Measurements from ENCODE around the gene PDLIM5.
"Not testable (repeated sequence)": the region's sequence is repeated elsewhere in the genome, so short reads cannot be mapped to it uniquely, and the experiment has no call there.

PDLIM5 gene

DNA sequence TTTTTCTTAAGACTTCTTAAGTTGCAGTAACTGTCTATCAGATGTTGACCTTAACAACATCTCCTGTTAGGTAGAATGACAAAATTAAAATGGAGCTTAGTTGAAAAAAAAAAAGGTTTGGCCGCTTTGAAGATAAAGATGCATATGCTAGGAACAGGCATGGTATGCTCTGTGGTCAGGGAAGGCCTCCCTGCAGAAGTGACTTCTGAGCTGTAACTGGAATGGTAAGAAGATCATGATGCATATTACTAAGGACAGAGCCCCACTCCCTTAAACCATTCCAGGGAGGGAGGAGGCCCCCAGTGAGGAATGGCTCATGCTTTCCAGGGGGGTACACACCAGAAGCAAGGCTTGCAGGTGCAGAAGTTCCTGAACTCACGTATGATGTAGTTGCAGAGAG is 43.7 kb downstream of the PDLIM5 start:
- no peak for DNase-seq (ENCODE audit: low read depth)

DNA sequence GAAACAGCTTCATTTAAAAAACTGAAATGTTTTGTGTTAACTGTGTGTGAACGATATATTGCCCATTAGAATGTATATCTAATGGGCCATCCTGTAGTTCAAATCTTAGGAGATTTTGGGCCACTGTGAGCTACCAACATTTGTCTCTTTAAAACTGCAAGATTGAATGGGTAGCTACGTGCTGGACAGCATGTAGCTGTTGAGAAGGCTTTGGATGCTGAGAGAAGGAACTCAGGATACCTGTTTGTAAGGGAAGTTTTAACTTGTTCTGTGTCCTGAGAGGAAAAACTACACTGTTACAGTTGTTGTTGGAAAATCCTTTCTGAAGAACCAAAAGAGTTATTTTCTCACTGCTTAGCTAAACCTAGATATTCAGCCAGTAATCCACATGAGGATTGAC is 45.9 kb downstream of the PDLIM5 start:
- no peak for DNase-seq (ENCODE audit: low read depth)

DNA sequence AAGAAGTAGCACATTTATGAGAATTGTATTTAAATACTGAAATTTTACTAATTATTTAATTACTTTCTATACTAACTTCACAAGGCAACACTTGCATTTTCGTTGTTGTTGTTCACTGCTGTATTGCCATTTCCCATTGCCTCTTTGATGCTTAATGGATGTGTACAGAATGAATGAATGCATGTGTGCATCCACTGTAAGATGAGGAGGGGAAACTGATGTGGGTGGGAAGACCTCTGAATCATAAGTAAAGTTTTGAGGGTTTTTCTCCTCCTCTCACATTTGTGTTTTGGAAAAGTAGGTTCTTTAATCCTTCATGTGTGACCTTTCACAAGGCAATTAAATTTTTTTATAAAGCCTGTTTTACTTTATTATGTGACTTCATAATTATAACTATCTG is 46.8 kb downstream of the PDLIM5 start:
- DNase-seq (ENCODE audit: low read depth), result no peak

DNA sequence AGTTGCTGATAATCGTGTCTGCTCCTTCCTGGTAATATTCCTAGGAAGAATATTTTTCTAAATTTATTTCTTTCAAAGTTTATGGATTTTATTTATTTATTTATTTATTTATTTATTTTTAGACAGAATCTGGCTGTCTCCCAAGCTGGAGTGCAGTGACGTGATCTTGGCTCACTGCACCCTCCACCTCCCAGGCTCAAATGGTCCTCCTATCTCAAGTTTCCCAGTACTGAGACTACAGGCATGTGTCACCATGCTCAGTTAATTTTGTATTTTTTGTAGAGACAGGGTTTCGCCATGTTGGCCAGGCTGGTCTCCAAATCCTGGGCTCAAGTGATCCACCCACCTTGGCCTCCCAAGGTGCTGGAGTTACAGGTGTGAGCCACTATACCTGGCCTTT is 48.9 kb downstream of the PDLIM5 start:
- DNase-seq (ENCODE audit: low read depth), result no peak

DNA sequence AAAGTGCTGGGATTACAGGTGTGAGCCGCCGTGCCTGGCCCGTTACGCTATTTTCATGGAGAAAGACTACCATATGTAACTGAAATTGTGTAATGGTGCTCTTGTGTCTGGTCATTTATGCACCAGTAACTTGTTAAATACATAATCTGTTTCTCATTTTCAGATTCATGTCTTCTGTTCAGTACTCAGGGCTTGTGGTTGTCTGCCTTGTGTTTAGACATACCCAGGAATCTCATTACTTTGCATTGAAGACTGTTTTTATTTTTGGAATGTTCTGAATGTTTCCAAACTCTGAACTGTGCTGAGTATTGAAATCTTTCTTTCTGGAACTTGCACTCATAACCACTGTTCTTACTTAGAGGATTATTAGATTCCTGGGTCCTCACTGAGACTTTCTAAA is 52.8 kb downstream of the PDLIM5 start:
- no peak for DNase-seq (ENCODE audit: low read depth)

DNA sequence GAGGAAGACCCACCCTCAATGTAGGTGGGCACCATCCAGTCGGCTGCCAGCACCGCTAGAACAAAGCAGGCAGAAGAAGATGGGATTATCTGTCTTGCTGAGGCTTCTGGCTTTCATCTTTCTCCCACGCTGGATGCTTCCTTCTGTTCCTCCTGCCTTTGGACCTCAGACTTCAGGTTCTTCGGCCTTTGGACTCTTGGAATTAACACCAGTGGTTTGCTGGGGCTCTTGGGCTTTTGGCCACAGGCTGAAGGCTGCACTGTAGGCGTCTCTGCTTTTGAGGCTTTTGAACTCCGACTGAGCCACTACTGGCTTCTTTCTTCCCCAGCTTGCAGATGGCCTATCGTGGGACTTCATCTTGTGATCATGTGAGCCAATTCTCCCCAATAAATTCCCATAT is 55.1 kb downstream of the PDLIM5 start:
- no peak for DNase-seq (ENCODE audit: low read depth)

DNA sequence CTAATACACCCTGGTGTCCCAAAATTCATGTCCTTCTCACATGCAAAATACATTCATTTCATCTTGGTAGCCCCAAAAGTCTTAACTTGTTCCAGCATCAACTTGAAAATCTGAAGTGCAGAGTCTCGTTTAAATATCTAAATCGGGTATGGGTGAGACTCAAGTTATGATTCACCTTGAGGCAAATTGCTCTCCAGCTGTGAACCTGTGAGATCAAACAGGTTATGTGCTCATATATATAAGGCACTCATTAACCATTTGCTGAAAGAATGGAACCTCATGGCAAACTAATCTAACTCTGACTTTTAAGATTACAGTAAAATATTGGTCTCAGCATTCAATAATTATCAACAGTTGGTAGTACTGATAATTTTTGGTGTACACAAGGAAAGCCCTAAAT is 55.5 kb downstream of the PDLIM5 start:
- DNase-seq (ENCODE audit: low read depth), result no peak

DNA sequence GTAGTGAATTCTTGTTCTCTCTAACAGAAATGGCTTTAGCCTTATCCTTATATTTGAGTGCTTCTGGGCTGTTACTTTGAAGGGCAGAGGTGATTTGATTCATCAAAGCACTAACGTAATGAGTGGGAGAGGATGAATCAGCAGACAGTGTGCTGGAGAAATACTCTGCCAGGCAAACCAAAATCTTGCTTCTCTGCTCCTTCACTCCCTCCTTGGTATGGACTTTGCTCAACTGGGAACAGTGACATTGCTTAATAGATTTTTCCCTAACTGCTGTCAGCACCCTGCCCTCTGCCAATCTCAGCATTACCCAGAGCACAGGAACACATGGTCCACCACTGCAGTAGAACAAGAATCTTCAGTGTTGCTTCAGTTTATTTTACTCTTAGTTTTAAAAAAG is 56.0 kb downstream of the PDLIM5 start:
- no peak for DNase-seq (ENCODE audit: low read depth)

DNA sequence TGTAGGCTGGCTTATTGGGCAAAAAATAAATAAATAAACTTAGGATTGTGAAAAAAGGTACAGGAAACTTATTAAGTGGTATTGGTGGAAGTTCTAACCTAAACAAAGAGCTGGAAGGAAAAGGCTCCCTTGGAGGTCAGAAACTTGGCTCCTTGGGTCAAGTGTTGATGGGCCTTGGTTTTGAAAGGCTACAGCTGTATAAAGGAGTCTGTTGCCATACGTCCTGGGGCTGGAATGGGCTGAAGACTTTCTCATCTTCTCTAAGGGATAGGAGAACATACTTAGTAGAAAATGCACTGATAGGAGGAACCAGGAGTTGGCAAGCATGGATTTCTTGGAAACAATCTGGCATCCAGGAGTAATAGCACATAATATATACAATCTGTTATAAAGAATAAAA is 56.6 kb downstream of the PDLIM5 start:
- DNase-seq (ENCODE audit: low read depth), result no peak

DNA sequence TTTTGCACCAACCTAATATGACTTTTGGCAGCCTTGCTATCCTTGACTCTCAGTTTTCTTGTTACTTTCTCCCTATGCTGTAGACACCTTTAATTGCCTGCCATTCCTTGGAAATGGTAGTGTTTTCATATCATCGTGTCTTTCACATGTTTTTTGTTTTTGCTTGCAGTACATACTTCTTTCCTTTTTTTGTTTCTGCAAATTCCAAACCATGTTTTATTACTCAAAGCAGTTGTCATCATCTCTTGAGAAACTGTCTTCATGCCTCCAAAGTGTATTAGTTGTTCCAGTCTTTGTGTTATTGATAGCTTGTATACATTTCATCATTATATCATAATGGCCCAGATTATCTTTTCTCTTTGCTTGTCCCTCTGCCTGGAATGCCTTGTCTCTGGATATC is 57.1 kb downstream of the PDLIM5 start:
- DNase-seq (ENCODE audit: low read depth), result no peak

DNA sequence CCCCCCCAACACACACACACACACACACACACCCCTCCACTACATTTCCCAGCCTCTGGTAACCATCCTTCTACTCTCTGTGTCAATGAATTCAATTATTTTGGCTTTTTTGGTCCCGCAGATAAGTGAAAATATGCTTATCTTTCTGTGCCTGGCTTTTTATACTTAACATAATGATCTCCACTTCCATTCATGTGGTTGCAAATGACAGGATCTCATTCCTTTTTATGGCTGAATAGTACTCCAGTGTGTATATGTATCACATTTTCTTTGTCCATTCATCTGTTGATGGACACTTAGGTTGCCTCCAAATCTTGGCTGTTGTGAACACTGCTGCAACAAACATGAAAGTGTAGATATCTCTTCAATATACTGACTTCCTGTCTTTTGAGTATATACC is 59.8 kb downstream of the PDLIM5 start:
- no peak for DNase-seq (ENCODE audit: low read depth)

DNA sequence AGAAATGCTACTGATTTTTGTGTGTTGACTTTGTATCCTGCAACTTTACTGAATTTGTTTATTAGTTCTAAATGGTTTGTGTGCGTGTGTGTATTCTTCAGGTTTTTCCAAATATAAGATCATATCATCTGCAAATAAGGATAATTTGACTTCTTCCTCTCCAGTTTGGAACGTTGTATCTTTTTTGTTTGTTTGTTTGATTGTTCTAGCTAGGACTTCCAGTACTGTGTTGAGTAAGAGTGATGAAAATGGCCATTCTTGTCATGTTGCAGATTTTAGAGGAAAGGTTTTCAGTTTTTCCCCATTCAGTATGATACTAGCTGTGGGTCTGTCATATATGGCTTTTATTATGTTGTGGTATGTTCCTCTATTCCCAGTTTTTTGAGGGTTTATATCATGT is 61.8 kb downstream of the PDLIM5 start:
- DNase-seq (ENCODE audit: low read depth), result not testable (repeated sequence)

DNA sequence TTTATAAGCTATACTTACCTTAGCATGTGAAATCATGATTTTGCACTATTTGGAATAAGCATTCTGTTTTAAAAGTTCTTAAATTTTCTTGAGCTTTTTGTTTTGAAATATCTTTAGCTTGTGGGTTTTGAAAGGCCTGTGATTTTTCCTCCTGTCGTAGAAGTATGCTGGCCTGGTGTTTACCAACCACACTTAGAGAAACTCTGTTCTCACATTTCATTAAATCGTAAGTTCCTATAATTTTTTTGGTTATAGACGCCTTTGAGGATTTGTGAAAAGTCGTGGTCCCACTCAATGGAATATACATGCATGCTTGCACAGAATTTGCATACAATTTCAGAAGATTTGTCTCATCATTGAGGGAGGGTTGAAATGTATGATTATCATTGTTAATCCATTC is 63.6 kb downstream of the PDLIM5 start:
- DNase-seq (ENCODE audit: low read depth), result no peak

DNA sequence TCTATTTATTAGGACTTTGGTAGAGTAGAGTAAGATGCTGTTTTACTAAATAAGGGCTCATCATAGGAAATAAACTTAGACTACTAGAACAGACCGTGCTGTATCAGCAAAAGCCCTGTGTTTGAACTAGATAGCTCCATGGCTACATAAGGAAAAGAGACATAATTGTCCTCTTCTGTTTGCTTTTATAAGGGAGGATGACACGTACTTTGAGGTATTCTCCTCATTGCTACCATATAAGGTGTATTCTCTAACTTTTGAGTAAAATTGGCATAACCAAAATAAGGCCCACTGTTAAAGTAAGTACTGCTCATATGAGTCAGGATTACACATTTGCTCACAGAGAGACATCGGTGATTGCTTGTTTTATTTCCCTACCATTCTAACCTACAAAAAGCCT is 64.3 kb downstream of the PDLIM5 start:
- DNase-seq (ENCODE audit: low read depth), result no peak

DNA sequence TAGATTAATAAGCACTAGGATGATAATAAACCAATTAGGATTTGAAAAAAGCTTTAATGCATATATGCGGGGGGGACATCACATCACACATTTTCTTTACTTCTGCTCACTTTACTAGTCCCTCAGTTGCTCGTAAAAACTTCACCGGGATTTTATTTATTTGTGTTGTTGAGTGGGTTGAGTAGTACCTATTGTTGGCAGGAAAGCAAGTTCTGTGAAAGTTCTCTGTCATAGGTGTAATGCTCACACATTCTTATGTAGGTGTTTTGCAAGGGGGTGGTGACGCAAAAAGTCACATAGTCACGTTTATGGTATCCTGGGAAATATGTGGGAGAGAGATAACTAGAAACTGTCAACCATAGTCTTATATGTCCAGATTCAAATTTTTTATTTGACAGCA is 65.3 kb downstream of the PDLIM5 start:
- no peak for DNase-seq (ENCODE audit: low read depth)

DNA sequence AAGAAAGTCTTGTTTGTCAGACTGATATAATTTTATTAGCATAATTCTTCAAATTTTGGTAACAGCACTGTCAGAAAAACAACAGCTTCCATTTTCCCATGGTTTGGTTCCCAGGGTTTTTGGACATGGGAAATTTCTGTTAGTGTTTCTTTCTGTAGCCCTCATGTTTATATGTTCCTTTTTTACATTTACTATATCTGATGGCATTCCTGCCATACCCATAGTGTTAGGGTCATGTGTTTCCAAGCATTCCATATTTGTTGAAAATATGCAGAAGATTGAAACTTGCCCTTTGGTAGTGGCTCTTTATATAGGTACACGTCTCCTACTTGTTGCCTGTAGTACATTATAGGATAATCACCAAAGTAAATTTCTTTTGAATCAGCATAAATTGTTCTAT is 65.8 kb downstream of the PDLIM5 start:
- no peak for DNase-seq (ENCODE audit: low read depth)

DNA sequence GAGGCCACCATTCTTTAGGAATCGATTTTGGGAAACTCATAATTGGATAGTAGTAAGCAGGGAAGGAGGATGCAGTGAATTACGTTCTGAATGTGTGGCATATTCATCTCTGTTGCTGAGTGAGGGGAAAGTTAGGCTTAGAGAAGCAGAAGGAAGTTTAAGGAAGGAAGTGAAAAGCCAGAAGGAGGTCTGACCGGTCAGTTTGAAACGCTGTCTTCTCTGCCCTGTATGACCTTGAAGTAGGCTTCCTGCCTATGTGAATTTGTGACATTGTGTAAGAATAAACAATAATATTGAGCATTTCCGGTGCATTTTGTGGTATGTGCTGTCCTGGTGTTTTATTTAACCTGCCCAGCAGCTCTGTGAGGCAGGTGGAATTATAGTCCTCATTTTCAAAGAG is 67.3 kb downstream of the PDLIM5 start:
- no peak for DNase-seq (ENCODE audit: low read depth)

DNA sequence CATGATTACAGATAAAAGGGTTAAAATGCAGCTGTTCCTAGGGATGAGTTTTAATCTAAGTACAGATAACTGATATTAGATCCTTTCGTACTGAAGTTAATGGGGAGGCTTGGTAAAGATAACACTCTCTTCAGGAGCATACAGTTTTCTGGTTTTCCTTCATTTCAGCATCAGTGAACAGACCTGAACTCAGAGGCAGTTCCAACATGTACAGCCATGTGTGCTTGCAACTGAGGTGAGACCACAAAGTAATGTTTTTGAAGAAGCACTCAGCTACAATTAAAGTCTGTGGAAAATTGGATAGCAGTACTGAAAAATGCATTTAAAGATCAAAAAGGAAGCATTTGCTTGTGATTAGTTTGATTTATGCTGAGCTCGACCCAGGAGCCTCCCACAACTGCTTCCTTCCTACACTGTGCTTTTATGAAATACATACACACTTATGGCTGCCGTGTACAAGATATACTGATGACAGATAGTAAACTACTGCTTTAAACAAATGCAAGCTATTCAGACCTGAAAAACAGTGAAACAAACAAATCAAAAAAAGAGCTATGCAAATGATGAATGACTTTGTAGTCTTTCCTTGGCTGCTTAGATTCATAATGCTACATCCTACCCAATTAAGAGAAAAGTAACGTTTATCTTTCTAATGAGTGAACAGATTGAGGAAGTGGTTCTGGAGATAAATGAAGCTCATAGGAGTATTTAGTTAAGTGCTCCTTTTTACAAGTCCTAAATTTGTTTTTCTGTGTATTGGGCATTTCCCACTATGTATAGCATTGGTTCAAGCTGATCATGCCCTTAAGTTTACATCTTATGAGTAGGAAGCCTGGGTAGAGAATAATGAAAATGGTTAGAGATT is 68.4 kb downstream of the PDLIM5 start:
- DNase-seq (ENCODE audit: low read depth), result no peak

DNA sequence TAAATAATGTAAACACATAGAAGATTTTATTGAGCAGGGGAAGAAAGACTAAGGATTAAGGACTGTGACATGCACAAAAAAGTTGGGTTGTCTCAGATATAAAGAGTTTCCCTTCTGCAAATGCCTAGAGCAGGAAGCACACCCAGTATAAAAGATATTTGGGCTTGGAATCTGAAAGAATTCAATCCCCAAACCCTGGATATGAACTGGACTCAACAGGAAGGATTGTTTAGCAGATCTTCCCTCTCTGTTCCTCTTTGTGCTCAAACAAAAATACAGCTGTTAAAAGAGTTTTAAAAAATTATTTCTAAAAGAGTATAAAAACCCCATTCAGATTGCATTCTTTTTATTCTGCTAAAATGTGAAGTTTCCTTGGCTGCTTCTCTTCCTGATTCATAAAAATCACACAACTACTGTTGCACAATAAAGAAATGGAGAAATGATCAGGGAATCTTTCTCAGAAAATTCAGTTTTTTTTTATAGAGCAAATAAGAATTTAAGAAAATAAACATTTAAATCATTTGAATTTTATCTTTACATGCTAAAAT is 71.4 kb downstream of the PDLIM5 start:
- DNase-seq (ENCODE audit: low read depth), result no peak

DNA sequence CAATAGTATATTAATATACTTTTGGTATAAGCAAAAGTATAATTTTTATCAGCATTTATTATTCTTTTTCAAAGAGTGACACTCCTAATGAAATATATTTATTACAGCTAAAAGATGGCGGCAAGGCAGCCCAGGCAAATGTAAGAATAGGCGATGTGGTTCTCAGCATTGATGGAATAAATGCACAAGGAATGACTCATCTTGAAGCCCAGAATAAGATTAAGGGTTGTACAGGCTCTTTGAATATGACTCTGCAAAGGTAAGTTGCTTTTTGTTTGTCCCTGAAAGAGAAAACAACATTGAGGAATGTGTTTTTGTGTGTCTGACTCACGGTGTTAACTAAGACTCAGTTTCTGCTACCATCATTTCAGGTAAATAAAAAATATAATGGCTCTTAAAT is 71.9 kb downstream of the PDLIM5 start:
- DNase-seq (ENCODE audit: low read depth), result no peak

DNA sequence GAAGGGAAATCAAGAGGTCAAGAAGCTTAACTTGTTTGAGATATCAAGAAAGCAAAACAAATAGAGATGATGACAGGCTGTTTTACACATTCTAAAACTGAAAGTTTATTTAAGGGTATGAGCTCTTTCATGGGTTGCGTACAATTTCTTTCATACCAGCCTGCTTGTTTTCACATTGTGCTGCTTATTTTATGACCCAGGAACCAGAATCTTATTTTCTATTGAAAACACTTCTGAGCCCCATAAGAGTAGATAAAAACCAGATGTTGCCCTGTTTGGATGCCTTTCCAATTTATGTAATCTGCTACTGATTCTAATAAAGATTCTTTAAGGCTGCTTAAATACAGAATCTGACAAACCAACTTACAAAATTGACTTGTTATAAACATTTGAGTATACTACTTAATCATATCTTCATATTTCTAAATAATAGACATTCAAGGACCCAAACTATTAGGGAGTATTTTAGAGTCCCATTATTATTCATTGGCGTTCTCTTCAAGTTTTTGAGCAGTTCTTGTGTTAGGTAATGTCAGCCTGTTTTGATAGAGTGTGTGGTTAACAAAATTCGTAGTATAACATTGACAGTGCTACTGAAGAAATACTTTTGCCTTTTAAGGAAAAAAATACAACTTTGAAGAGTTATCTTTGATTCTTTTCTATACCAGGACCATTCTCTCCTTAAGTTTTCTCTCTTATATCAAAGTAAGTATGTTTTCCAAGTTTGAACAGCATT is 74.4 kb downstream of the PDLIM5 start:
- DNase-seq (ENCODE audit: low read depth), result no peak

DNA sequence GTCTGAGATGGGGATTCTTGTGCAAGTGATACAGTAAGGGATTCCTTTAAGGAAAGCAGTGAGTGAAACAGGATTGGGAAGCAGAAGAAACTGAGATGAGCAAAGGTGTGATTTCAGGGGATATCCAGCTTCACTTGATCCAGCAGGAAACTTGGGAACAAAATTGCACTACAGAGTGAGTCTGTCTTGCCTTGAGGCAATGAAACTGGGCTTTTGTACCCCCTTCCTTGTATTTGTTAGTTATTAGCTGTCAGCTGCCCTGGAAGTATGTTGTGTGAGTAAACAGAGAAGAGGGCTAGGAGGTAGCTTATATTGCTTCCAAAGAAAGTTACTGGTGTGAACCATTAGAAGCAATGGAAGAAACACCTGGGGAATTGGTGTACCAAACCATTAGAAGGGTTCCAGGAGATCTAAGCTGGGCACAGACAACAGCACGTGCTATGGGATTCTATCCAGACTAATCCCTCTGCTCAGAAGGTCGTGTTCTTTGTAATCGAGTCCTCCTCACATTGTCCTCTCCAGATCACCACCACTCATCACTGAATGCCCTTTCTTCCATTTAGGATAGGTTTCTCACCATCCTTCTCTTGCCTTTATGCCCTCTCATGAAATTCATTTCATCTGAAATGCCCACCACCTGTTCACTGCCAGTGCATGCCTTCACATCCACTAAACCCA is 76.0 kb downstream of the PDLIM5 start:
- DNase-seq (ENCODE audit: low read depth), result no peak
